ENCODE results near the gene SVOP. TPM values are rescaled to one million over a fixed set of nuclear protein-coding genes. Genes with fewer than 3 reads are reported as not detected.

Gene SVOP
- total RNA-seq, 4 donors from 2014 or later, result not detected

- no peak for TF ChIP-seq CTCF (IDR thresholded peaks at IDR 0.05; ENCODE audit: low read depth)
These were observed 36.0 kb upstream of the SVOP start for GRCh38 chr12:109056891-109057290.

- no peak for TF ChIP-seq CTCF (IDR thresholded peaks at IDR 0.05; ENCODE audit: low read depth)
These were observed 33.7 kb upstream of the SVOP start for GRCh38 chr12:109054520-109054919.

GRCh38 chr12:109053382-109054123, 32.7 kb upstream of the SVOP start:
- no peak for TF ChIP-seq CTCF (IDR thresholded peaks at IDR 0.05; ENCODE audit: low read depth)

- TF ChIP-seq CTCF (IDR thresholded peaks at IDR 0.05; ENCODE audit: low read depth), result no peak
These were observed 31.8 kb upstream of the SVOP start, which contains the start of gene USP30 for GRCh38 chr12:109052414-109053323. USP30 (plus strand) TSS chr12:109052576; CDS start chr12:109052679, 103 bp downstream.

GRCh38 chr12:109052097-109052413, 31.2 kb upstream of the SVOP start:
- no peak for TF ChIP-seq CTCF (IDR thresholded peaks at IDR 0.05; ENCODE audit: low read depth)

GRCh38 chr12:109047081-109047805, 26.4 kb upstream of the SVOP start:
- no peak for TF ChIP-seq CTCF (IDR thresholded peaks at IDR 0.05; ENCODE audit: low read depth)

- TF ChIP-seq CTCF (IDR thresholded peaks at IDR 0.05; ENCODE audit: low read depth), result no peak
These were observed 23.4 kb upstream of the SVOP start for GRCh38 chr12:109044241-109044640.

Data from subcutaneous adipose tissue (tissue), 4 donors.